Frontal cortex (tissue), 4 donors: ENCODE results near the gene TMEM69. TPM values are rescaled to one million over a fixed set of nuclear protein-coding genes. Genes with fewer than 3 reads are reported as not detected.
A peak's percentile ranks its signal among the peaks of the same experiment; 100 is the strongest.
"Not testable (repeated sequence)": the region's sequence is repeated elsewhere in the genome, so short reads cannot be mapped to it uniquely, and the experiment has no call there.

ENCODE experiments used
- DNase-seq, 2 donors: peaks; one replicate each; pipeline ENCODE4 v3.0.0; 2012; ENCODE audit warnings: low spot score in 2 of 2
- FAIRE-seq: peaks from 2 replicates; lab custom pipeline; 2012; peaks lifted over from hg19 to GRCh38; lab: Jason Lieb, UNC
- total RNA-seq: library from RNA; depleted of rRNA; stranded (reverse); fragments of >200 nt; gene quantifications from one replicate; pipeline ENCODE4 v1.2.3, GENCODE V29; 2014
- donor health status: control.
- donor health status: control.
- donor health status: control.

The TMEM69 gene
- total RNA-seq, 1 donor from 2014 or later: 17.9 TPM

DNA sequence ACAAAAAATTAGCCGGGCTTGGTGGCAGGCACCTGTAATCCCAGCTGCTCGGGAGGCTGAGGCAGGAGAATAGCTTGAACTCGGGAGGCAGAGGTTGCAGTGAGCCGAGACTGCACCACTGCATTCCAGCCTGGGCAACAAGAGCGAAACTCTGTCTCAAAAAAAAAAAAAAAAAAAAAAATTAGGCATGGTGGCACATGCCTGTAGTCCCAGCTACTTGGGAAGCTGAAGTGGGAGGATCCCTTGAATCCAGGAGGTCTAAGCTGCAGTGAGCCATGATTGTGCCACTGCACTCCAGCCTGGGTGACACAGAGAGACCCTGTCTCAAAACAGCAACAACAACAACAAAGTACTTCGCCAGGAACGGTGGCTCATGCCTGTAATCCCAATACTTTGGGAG lies 11.4 kb upstream of the TMEM69 start:
- FAIRE-seq, DNase-seq: not testable (repeated sequence)

DNA sequence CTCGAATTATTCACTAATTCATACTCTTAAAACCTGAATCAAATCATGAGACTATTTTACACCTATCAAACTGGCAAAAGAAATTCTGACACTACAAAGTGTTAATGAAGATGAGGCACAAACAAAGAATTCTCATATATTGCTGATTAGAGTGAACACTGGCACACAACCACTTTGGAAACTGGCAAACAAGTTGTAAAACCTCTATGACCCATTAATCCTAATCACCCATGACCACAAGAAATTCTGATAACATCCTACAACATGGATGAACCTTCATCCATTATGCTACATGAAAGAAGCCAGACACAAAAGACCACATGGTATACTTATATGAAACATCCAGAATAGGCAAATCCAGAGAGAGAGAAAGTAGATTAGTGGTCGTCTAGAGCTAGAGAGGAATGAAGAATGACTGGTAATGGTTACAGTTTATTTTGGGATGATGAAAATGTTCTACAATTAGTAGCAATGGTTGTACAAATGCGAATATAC lies 10.2 kb upstream of the TMEM69 start:
- no peak for FAIRE-seq
- no peak for DNase-seq

DNA sequence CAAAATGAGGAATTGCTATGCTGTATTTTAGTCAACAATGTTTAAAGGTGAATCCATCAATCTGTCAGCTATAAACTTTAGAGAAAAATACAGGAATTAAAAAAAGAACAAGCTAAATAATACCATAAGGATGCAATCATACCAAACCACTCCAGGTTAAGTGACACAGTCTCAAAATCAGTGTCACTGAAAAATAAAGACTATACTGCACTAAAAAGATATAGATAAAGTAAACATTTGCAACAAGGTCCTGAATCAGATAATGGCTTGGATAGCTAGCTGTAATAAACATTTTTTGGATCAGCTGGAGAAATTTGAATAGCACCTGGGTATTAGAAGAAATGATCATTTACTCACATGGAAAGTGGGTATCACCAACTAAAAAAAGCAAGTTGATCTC lies 9.5 kb upstream of the TMEM69 start:
- FAIRE-seq (no peak), DNase-seq (no peak)

DNA sequence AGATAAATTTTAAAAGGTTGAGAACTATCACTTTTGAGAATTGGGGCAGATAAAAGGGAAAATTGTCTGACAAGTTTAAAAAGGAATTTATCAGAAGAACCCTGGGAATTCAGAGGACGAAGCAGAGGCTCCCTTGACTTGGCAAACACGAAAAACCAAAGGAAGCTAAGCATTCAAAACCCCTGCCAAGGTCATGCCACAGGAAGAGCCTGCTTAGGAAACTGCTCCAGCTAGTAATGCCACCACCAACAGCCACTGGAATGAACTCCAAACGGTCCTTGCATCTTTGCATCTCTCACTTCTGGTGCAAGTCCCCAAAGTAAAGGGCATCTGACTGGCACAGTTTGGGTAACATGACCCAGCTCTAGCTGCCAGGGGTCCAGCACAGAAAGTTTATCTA lies 8.9 kb upstream of the TMEM69 start:
- DNase-seq: no peak
- FAIRE-seq: no peak

DNA sequence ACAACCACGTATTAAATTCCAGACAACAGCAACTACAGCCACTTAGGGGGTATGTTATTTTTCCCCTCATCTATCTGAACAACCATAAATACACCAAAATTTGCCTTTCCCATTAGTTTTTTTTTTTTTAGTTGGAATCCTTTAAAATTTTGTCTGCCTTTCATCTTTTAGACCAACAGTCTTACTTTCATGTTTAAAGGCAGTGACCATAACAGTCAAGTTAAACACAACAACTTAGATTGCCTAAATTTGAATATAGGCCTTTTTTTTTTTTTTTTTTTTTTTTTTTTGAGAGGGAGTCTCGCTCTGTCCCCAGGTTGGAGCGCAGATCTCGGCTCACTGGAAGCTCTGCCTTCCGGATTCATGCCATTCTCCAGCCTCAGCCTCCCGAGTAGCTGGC lies 5.0 kb upstream of the TMEM69 start:
- DNase-seq (no peak), FAIRE-seq (no peak)

DNA sequence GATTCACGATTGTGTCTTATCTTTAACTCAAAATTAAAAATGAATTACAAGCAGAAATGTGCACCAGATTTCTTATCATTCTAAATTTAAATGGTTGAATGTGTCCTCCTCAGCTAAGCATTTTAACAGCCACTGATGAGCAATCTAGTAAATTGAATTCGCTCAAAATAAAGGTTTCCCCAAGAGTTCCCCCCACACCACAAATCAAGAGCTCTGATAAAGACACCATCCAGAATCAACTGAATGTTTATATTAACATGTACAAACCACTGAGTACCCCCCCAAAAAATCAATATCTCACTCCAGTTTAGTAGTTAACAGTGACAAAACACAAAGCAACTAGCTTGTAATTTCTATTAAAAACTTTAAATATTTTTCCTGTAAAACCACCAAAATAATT lies 3.6 kb upstream of the TMEM69 start:
- FAIRE-seq: no peak

DNA sequence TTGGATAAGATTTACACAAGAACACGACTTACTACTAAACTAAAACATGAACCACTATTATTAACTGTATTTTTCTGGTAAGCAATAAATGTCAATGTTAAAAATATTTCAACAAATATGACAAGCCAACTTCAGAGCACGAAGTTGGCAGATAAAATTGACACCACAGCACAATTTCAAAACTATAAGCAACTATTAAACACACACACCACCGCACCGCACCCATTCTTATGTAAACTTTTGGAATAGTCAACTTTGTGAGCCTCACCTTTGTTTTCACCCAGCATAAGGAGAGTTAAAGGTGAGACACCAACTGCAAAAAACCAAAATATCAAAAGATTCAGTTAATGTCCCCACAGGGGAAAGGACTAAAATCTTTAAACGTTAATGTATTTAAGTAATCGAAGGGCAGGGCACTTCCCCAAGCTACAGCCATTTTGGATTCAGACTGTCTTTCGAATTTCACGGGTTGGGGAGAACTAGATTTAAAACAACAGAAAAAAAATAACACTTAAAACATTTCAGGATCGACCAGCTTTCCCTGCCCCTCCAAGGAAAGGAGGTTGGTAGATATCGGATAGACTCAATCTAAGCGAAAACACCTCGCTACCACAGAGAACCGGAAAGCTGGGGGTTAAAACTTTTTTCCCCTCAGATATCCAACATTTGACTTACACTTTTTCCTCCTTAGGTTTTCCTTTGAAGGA lies 2.5 kb upstream of the TMEM69 start:
- FAIRE-seq (no peak), DNase-seq (peak in 1 of 2 donors; percentile 15)

More for the DNA sequence above, 3.6 kb upstream of the TMEM69 start:
- DNase-seq: no peak

DNA sequence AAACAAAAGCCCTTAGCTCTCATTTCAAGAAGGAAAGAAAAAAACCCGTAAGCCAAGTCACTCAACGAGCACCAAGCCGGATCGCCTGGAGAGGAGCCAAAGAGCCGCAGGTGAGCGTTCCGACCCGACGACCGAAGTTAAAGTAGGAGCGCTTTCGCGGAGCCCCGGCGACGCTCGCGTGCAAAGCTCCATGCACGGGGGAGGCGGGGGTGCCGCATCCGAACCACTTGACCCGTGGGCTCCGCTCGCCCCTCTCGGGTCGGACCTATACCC lies 2.0 kb upstream of the TMEM69 start:
- FAIRE-seq (no peak), DNase-seq (no peak)

DNA sequence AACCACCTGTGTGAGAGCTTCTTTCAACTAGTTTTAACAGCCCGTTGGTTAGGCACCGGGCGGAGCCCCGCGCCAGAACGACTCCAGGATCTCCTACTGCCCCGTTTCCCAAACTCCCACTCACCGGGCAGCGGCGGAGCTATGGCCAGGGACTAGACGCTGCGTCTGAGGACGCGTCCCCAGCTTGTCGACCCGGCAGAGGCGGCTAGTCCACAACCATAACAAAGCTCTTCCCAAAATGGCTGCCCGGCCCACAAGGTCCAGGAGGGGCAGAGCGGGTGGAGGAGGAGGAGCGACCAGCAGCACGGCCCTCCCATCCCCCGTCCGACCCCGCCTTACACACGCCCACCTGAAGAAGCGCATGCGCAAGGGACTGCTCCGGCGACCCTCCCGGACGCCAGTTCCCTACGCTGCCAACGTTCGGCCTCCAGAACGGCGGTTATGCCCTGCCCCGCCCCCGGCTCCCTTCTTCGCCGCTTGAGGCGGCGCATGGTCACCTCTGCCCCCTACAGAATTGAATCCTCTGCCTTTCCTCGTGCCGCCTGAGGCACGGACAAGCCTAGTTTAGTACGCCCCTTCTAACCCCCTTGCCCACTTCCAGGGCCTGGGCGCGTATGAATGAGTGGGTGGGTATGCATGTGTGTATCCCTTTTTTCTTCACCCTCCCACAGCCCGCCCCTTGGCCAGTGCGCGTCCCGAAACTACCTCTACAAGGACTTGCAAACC lies 1.5 kb upstream of the TMEM69 start, which contains the start of gene GPBP1L1:
GPBP1L1 (minus strand) TSS at position 246 of the 726 bp plus-strand sequence. CDS start 27,446 bp downstream, outside the sequence.
- peak; percentile 88 to 95 for DNase-seq
- no peak for FAIRE-seq

DNA sequence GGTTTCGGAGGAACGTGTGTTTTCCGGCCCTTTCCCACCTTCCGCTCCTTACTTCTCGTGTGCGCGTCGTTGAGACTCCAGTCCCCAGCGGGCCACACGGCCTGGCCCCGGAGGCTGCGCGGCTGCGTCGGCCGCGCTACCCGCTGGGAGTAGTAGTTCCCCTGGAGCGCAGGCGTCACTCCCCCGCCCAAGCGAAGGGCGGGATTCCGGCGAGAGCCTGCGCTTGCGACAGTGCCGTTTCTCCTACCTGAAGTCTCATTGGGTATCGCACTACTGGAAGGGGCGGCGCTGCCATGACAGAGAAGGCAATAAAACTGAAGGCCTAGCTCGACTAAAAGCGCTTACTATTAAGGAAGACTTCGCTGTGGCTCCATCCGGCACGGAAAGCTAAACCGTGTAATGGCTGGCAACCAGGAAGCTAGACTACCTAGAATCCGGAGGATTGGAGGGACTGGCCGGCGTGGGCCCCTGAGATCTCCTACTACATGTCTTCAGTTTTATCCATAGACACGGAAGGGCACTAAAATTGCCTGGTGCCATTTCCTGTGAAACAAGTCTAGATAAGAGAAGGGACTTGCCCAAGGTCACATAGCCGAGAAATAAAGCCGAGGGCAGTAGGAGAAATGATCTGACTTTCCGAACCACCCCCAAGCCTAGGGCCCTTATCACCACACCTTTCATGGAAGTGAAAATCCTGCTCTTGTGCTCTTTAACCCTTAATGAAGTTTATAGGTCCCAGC lies 797 bp upstream of the TMEM69 start:
- DNase-seq (peak; percentile 82 to 86), FAIRE-seq (no peak)

DNA sequence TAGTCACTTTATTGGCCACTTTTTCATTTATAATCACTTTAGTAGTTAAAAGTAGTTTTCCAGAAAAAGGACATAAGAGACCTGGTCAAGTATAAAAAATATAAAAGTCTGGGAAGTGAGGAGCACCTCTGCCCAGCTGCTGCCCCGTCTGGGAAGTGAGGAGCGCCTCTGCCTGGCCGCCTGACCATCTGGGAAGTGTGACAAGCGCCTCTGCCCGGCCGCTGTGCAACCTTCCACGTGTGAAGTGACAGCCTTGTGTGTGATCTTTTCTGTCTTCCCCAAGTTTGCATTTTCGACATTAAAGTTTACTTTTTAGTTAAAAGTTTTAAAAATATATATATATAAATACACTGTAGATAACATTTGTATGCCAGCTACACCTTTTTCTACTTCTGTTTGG lies 5.8 kb downstream of the TMEM69 start:
- DNase-seq, FAIRE-seq: not testable (repeated sequence)

DNA sequence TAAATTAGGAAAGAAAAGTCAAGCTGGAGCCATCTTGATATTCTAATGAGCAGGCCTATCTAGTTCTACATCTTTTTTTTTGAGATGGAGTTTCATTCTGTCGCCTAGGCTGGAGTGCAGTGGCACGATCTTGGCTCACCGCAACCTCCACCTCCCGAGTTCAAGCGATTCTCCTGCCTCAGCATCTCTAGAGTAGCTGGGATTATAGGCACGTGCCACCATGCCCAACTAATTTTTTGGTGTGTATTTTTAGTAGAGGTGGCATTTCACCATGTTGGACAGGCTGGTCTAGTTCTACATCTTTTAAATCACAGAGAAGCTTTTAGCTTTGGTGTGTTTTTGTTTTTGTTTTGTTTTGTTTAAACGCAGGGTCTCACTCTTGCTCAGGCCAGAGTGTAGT lies 6.8 kb downstream of the TMEM69 start:
- no peak for FAIRE-seq
- DNase-seq: no peak

DNA sequence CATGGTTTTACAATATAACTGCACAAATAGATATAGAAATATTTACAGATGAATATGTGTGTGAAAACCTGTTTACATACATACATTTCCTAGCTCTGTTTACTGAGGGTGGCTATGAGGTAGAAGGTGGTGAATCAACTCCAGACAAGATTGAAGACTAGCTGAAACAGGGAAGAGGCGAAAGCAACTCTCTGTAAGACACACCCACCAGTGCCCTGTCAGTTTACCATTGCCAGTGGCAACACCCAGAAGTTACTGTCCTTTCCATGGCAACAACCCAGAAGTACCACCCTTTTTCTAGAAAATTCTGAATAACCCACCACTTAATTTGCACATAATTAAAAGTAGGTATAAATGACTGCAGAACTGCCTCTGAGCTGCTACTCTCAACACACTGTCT lies 16.7 kb downstream of the TMEM69 start:
- DNase-seq: no peak
- FAIRE-seq: no peak

DNA sequence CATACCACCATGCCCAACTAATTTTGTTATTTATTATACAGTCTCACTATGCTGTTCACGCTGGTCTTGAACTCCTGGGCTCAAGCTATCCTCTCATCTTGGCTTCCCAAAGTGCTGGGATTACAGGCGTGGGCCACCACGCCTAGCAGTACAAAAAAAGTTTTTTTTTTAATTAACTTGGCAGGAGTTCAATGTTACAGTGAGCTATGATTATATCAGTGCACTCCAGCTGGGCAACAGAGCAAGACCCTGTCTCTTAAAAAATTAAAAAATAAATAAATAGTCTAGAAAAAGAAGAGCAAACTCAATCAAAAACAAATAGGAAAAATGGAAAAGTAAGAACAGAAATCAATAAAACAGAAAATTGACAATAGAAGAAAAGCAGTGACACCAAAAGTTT lies 25.7 kb downstream of the TMEM69 start:
- DNase-seq (no peak), FAIRE-seq (no peak)

DNA sequence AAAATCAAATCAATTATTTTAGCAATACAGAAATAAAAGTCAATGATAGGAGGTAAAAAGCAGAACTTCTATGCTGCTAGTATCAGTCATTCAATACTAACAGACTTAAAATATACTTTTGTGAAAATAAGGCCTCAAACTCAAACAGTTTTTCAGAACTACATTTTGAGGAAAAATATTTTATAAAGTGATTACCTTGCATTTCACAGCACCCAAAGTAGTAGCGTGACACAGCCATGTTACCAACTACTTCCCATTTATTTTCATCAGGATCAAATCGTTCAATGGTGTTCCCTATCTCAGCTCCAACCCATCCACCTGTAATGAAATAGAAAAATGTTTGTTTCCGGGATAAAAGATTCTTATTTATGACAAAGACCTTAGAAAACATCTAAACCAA lies 28.7 kb downstream of the TMEM69 start:
- FAIRE-seq (no peak), DNase-seq (no peak)

DNA sequence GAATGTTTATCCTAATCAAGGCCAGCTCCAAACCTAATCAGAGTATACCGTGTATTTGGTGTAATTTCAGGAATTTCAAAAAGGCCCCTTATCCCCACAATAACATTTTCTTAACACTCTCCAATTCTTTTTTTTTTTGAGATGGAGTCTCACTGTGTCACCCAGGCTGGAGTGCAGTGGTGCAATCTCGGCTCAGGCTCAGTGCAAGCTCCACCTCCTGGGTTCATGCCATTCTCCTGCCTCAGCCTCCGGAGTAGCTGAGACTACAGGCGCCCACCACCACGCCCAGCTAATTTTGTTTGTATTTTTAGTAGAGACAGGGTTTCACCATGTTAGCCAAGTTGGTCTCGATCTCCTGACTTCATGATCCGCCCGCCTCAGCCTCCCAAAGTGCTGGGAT lies 29.4 kb downstream of the TMEM69 start:
- DNase-seq, FAIRE-seq: not testable (repeated sequence)

DNA sequence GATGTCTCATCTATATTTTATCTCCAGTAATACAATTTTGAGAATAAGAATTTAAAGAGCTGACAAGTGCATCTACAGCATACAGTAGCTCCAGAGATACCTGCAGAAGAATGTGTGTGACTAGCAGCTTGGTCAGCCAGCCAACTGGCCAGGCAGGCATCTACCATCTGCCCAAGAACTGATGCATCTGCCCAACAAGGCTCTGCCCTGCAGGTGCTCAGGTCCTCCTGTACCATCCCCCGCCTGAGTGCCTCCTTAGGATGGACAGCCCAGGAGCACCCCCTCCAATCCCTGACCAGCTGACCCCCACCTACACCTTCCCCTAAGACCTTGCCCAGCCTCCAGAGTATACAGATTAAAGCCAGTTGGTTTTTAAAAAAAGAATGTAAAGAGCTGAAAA lies 30.3 kb downstream of the TMEM69 start:
- no peak for DNase-seq

DNA sequence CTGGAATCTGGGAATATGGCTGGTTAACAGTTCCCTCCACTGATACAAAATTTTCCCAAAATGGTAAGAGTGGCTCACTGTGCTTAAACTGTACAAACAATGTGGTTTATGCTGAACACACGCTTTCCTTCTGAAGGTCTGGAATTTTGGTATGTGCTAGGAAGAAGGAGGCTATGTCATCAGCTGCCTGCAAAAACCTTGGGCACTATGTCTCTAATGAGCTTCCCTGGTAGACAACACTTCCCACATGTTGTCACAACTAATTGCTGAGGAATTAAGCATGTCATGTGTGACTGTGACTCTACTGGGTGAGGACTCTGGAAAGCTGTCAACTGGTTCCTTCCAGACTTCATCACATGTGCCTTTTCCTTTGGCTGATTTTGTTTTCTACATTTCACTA lies 33.2 kb downstream of the TMEM69 start:
- DNase-seq: no peak
- no peak for FAIRE-seq

More for the DNA sequence above, 30.3 kb downstream of the TMEM69 start:
- no peak for FAIRE-seq

DNA sequence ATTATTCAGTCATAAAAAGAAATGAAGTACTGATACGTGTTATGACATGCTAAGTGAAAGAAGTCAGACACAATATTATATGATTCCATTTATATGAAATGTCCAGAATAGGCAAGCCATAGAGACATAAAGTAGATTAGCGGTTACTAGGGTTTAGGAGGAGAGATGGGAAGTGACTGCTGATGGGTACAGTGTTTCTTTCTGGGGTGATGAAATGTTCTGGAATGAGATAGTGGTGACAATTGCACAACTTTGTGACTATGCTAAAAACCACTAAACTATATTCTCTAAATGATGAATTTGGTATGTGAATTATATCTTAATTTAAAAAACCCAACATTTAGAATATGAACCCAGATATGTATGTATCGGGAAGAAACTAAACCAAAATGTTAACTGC lies 34.8 kb downstream of the TMEM69 start:
- no peak for DNase-seq
- no peak for FAIRE-seq

DNA sequence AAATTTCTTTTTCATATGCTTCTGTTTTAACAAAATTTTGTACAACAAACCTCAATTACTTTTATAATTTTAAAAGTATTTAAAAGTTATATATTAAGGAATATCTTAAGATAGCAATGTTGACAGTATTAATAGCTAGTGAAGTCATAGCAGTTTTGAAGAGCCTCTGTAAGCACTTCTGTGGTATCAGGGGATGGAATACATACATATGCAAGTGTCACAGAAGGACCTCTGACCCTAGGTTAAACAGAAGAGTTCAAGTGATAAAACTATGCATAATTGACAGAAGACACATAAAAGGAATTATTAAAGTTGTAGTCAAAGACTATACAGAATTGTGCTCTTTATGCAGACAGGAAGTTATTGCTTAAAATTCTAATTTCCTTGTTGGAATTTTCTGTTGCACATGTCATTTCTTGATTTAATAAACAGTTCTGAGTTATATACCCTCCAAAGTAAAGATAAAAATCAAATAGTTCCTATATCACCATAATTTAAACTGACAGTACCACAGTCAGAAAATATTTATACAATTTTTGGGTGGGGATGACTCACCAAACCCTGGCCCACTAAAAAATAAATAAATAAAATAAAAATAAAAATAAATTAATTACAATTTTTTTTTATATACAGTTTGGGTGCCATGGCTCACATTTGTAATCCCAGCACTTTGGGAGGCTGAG lies 35.4 kb downstream of the TMEM69 start:
- no peak for DNase-seq
- peak; percentile 10 for FAIRE-seq
